Stimulated activated CD8-positive, alpha-beta memory T cell treated with anti-CD3 and anti-CD28 coated beads, Interleukin-12 subunit alpha, Interleukin-12 subunit beta, amount 100 ng/mL, for 4 hours (primary cell): ENCODE measurements around the gene ACYP2.
"Not testable (repeated sequence)": the region's sequence is repeated elsewhere in the genome, so short reads cannot be mapped to it uniquely, and the experiment has no call there.

Experiments
- DNase-seq: peaks from one replicate; pipeline ENCODE4 v3.0.0-alpha.2; 2020; ENCODE audit warnings: low read depth

Gene ACYP2

DNA sequence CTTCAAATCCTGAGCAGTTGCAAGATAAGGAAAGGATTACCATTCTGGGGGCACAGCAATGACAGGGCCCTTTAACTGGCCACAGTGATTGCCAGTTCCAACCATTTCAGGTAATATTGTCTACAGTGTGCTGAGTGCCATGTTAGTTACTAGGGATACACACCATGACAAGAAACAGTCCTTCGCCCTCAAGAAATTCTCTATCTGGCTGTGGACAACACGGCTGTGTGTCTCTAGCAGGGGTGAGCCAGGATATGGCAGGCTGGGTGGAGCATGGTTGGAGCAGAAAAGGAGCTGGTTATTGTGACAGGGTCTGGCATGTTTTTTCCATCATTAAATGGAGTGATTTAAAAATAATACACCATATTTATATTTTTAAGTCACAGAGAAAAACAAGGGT is 109.6 kb downstream of the ACYP2 start:
- DNase-seq: no peak

DNA sequence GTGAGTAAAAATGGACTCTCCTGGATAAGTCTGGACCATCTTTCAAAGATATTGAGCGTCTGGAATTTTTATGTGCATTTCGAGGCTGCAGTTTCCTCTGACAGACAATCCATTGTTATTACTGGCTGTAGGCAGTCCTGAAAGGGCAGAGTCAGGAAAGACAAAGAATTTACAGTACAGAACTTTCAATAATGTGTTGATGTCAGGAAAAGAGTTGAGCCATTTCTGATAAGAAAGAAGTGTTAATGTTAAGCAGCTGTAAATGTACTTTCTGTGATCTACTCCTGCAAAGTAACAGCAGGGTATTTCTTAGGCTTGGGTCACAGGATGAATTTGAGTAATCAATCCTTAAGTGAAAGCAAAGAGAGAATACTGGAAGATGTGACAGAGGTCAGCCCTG is 110.8 kb downstream of the ACYP2 start:
- no peak for DNase-seq

DNA sequence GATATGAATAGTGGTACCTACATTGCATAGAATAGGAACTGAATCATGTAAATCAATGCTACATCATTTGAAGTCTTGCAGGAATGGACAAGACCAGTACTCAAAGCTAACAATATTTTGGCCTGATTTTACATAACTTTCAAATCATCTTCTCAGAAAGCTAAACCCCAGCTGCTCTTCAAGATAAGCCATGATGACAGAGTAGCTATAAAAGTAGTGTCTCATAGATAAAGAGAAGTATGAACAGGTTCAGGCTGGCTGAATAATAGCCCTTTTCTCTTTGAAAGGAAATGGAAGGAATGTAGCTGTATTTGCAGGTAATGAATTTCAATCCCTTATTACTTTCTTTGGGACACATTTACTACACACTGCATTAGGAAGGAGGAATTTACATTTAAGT is 112.4 kb downstream of the ACYP2 start:
- no peak for DNase-seq

DNA sequence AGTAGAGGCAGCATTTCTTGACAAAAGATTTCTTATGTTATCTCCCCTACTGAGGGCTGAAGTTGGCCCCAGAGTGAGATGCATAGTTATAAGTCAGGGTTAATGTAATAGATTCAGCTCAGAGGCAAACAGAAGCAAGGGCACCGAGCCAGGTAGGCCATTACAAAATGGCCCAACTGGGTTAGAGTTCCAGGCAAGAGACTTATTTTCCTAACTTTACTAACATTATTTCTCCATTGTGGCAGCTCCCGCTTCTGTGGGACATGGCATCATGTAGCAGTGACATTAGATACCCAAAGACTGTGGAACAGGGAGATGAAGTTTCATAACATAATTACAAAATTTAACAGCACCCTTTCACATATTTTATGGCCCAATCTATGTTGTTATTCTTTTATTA is 113.5 kb downstream of the ACYP2 start:
- DNase-seq: no peak

DNA sequence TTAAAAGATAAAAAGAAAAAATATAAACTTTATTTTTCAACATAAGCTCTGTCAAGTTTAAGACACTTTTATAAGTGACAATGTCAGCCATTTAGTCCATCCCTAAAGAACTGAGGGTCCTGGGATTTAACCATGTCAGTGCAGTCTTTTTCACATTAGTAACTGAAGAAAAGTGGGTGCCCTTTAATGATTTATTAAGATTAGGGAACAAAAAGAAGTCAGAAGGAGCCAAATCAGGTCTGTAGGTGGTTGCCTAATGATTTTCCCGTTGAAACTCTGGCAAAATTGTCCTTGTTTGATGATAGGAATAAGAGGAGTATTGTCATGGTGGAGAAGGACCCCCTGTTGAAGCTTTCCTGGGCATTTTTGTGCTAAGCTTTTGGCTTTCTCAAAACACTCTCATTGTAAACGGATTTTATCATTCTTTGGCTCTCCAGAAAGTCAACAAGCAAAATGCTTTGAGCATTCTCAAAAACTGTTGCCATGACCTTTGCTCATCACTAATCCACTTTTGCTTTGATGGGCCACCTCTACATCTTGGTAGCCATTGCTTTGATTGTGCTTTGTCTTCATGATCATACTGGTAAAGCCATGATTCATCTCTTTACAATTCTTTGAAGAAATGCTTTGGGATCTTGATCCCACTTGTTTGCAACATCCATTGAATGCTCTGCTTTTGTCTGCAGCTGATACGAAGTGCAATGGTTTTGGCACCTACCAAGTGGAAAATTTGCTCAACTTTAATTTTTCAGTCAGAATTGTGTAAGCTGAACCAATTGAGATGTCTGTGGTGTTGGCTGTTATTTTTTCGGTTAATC is 118.6 kb downstream of the ACYP2 start:
- DNase-seq: no peak

DNA sequence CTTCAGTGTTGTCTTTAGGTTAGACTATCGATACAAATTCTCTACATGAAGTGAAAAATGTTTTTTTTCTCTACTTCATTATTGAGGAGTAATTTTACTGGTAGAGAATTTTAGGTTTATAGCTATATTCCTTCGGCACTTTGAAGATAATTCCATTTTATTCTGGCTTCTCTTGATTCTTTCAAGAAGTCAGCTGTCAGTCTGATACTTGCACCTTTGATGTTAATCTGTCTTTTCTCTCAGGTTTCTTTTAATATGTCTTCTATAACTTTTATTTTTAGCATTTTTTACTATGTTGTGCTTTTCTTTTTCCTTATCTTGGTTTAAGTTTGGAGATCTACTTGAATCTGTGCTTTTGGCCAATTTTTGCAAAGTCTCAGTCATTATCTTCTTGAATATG is 122.0 kb downstream of the ACYP2 start:
- DNase-seq: no peak

DNA sequence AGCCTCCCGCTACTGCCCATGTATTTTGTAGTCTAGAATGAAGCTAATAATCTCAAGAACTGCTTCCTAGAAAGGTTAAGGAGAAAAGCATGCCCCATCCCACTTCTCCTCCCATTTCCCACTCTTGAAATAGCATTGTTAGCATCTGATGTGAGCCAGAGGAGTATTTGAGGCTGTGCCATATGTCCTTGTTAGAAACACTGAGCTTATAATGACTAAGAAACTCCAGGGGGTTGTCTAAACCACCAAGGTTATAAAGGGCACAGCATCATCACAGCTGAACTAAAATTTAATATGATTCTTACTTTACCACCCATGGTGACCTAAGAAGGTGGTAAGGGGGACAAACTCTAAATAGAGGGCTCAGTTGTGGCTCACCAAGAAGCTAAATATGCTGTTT is 124.0 kb downstream of the ACYP2 start:
- no peak for DNase-seq

DNA sequence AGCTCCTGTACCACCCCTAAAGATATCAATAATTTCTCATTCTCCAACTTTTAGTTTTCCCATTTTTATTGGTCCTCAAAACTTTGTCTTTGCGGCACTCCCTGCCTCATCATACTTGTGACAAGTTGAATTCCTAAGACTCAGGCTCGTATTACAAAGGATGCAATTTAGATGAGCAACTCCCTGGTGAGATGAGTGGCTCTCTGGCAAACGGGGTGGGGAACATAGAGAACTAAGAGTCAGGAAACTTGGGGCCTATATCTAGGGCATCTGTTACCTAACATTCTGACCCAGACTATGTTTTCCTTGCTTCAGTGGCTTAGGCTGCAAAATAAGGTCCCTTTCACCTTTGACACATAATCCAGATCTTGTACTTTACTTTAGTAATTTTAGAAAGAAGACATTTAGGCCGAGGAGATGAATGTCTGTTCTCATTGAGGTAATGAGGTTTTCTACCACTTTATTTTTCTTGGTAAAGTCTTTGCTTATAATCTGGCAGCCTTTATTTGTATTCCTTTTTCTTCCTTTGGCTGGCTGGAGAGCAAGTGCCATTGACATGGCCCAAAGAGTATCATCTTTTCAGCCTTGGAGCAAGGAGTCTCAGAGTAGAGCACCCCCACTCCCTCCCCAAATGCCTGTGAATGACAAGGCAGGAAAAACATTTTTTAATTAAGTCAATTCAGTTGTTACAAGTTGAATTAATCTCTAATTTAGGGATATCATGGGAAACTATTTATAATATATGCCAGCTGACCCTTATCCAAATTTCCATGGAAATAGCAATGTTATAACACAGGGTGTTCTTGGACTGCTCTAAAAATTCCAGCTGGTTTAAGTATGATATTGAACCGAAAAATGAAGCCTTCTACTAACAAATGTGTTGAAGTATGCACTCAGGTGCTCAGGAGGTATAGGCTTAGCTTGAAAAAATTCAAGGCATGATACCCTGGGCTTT is 125.4 kb downstream of the ACYP2 start:
- no peak for DNase-seq

DNA sequence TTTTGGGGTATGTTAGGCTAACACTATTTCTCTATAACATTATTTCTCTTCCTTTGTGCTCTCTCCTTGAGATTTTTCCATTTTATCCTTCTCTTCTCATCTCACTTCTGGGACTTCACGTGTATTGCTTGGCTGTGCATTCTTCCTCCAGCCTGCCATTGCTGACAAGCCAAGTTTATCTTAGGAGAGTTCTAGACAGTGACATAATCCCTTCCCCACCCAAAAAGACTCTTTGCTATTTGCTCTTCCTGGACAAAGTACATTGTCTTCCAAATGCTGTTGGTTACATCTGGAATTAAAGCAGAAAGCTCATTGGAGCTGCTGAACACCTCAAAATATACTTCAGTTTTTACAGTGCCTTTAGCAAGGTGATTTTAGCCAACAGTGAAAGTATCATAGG is 131.7 kb downstream of the ACYP2 start:
- DNase-seq: no peak

DNA sequence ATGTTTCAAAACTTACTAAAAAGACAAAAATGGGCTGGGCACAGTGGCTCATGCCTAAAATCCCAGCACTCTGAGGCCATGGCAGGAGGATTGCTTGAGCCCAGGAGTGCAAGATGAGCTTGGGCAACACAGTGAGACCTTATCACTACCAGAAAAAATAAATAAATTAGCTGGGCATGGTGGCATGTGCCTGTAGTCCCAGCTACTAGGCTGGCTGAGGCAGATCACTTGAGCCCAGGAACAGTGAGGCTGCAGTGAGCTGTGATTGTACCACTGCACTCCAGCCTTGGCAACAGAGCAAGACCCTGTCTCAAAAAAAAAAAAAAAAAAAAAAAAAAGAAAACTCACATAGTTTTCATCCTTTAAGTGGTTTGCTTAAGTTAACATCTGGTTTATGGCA is 134.2 kb downstream of the ACYP2 start:
- DNase-seq: no peak

DNA sequence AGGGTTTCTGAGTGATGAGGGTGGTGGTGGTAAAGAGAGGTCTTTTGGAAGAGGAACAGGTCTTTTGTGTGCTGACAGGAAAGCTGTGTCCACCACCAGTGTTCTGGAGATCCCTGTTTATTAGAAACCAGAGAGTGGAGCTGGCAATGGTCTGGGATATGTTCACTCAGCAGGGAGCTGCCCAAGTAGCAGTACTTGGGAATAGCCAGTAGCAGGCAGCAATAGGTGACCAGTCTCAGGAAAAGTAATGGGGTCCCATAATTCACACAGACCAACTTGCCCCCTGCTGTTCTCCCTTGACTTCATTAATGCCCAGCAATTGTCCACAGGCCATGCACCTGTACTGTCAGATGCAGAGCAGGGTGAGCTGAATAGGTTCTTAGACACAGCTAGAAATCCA is 138.8 kb downstream of the ACYP2 start:
- DNase-seq: no peak

DNA sequence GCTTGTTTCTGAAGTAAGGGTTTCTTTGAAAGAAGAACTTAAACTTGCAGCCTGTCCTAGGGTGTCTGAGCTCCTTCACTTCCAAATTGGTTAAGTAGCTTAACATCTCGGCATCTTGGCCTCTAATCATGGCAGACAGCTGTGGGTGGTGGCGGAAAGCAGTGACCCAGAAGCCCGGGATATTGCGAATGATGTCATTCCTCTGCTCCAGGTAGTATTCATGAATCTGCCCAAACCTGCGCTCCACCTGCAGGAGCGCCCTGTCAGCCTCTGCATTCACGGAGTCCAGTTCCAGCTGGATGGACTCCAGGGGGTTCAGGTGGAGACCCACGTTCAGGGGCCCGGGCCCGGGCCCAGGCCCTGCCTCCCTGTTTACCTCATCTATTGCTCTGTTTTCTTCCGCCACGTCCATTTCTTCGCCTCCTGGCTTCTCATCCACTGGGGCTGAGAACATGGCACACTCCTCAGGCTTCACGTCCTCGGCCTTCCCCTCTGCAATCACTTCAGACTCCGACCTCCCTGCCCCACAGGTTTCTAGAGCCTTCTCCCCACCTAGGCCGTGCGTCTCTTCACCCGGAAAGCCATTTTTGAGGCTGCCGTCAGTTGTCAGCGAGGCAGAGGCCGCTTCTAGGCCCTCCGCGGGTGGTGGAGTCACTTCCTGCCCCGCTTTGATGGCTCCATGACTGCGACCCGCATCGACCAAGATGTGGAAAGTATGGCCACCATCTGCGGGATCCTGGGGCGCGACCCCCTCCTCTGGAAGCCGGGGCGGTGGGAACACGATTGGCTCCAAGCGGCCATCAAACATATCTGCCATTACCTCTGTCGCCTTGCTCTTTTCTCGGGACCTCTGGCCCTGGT is 140.0 kb downstream of the ACYP2 start:
- no peak for DNase-seq

DNA sequence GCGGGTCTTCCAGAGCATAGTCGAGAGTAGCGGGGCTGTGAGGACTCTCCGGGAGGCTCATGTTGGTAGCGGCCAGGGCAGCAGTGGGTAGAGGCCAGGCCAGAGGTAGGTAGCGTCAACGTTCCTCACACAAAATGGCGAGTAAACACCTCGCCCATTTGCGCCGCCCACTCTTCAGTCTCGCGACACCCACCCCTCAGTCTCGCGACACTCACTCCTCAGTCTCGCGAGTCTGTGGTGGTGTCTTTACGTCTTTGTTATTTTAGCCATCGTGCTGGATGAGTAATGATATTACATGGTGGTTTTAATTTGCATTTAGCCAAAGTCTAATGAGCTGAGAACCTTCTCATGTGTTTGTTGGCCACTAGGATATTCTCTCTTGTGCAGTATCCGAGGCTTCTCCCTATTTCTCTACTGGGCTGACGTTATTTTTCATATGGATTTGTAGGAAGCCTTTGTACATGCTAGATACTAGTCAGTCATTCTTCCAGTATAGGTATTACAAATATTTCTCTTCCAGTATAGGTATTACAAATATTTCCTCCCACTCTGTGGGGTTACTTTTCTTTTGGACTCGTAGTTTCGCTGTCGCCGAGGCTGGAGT is 140.8 kb downstream of the ACYP2 start, which contains the start of gene TSPYL6:
TSS of gene TSPYL6 (minus strand) at position 139 of the 604 bp plus-strand sequence. CDS start at position 61, 78 bp downstream.
- no peak for DNase-seq

DNA sequence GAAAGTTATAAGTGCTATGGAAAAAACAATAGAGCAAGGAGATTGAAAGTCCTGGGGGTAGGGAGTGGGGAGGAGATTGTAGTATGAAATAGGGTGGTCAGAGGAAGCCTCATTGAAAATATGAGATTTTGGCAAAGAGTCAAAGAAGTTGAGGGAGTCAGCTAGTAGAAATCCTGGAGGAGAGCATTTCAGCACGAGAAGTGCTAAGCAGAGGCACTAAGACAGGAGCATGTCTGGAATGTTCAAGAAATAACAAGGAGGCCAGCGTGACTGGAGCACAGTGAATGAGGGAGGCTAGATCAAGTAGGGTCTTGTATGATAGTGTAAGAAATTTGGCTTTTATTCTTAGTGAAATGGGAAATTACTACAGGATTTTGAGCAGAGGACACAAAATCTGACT is 142.8 kb downstream of the ACYP2 start:
- DNase-seq: no peak

DNA sequence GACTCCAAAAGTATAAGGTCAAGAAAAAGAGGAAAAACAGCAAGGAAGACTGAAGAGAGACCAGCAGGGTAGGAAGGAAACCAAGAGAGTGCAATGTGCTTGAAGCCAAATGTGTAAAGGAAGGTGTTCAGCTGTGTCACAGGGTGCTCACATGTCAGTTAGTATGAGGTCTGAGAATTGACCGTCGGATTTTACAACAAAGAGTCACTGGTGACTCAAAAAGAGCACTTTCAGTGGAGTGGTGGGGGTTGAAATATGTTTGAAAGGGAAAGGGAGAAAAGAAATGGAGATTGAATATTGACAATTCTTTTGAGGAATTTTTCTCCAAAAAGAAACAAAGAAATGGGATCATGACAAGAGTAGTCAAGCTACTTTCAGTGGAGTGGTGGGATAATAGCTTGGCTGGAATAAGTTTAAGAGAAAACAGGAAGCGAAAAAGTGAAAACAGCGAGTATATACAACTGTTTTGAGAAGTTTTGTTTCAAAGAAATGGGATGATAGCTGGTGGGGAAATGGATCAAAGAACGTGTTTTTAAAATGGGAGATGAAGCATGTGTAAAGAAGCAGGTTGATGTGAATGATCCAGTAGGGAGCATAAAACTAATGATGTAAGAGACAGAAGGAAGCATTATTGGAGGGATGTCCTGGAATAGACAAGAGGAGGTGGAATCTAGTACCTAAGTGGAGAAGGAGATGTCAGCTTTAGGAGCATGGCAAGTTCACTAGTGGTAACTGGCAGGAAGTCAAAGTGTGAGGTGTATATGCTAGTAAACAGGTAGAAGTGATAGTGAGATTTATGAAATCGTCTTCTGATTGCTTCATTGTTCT is 144.2 kb downstream of the ACYP2 start:
- DNase-seq: no peak

DNA sequence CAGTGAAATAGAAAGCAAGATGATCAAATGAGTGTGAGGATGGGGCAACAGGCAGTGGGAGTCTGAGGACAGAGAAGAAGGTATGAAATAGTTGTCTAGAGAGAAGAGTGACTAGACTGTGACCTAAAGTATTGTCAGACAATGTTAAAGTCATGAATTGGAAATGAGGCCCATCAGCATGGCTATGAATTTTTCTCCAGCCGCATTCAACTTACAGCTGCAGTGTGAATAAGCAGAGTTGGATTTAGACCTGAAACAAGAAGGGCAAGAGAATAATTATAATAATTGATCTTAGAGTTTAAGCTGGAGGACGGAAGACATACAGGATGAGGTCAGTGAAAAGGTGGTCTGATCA is 144.8 kb downstream of the ACYP2 start:
- no peak for DNase-seq

DNA sequence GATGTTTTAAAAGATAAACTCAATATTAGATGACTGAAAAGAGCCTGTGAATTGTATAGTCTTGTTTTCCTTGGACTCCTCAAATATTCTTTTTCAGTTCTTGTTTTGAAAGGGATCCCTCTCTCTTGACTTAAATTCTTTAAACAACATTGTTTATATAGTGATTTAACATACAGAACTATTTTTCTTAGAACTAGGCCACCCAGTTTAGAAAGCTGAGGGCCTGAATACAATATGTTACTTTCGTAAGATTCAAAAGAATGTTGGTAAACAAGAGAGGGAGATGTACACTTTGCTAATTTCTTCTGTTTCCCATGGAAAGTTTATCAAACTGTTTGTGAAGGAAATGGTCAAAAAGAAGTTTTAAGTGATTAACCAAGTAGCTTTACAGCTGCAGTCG is 146.1 kb downstream of the ACYP2 start:
- DNase-seq: no peak

DNA sequence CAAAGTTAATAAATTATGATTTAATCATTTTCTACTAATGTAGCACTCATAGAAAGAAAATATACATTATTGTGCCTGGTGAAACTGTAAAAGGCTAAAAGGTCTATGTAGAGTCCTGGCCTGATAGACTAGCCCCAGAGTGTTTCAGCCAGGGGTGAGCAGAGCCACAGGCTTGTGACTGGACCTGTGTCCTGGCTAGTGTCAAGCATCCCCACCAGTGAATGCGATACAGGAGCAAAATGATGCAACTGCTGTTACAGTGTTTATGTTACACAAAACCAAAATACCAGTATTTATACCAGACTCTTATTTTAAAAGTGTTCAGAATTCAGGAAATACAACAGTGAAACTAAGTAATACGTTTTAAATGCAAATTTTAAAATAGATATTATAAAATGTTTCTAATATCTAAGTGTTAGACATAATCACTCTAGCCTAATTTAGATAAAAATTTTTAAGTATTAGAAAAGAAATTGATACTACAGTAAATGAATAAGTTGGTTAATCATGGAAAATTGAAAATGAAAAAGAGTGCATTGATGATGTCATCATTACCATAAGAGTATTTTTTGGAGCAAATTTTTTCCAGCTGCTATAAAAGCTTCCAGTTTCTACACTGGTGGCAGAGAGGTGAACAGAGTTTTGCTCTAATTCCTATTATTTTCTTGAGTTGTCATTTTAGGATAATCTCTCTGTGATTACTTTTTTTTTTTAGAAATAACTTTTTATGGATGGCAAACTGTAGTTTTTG is 146.8 kb downstream of the ACYP2 start:
- no peak for DNase-seq

DNA sequence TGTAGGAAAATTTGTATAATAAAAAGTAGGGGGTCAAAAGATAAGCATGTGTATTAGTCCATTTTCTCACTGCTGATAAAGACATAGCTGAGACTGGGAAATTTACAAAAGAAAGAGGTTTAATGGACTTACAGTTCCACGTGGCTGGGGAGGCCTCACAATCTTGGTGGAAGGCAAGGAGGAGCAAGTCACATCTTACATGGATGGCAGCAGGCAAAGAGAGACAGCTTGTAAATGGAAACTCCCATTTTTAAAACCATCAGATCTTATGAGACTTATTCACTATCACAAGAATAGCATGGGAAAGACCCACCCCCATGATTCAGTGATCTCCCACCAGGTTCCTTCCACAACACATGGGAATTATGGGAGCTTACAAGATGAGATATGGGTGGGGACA is 149.7 kb downstream of the ACYP2 start:
- not testable (repeated sequence) for DNase-seq

DNA sequence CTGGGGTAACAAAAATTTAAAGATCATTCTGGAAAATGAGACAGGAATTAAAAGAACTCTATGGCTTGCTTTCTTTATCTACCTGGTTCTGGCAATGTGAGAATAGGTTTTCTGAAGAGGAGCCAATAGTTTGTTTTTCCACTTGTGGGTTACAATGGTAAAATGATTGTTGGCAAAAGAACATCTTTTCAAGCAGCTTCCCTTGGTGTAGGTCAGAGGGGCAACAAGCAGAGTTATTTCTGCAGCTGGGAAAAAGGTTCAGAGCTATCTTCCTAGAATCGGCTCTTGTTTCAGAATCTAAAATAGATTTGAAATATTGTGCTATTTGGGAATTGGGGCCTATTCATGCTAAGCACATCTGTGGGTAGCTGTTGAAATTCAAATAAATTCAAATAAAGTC is 152.2 kb downstream of the ACYP2 start:
- DNase-seq: no peak
